IMR-90 (cell line): ENCODE data around the gene PCBP3. TPM values are rescaled to one million over a fixed set of nuclear protein-coding genes. Genes with fewer than 3 reads are reported as not detected.

Experiments used
- ATAC-seq: fragments of 200-7000 bp; cut with Tn5 transposase; 2 replicates; pipeline ENCODE4 v1.9.1; 2020; ENCODE audit warnings: low read depth, mild to moderate bottlenecking, moderate library complexity
- BruUV-seq: library from RNA; stranded (reverse); fragments of 400-500 nt; replicated peaks from 2 replicates; lab custom pipeline; 2021; lab: Mats Ljungman, UMichigan
- CTCF ChIA-PET: fragments of 300-600 bp; formaldehyde crosslinking; extraction: SDS; loops from one replicate; lab custom pipeline; 2021; ENCODE audit warnings: antibody characterized with exemption; lab: Yijun Ruan, JAX
- POLR2A ChIA-PET: fragments of 300-600 bp; sonication (Branson Sonifier 250); formaldehyde crosslinking; loops from one replicate; lab custom pipeline; 2022; ENCODE audit warnings: antibody characterized with exemption; ENCODE audit not compliant: unreplicated experiment; lab: Charles Lee
- DNase-seq: peaks from one replicate; pipeline ENCODE4 v3.0.0; 2013
- H2AFZ ChIP-seq: replicated peaks from 2 replicates; pipeline ENCODE3; 2013; ENCODE audit warnings: low read length, mild to moderate bottlenecking; ENCODE audit not compliant: poor library complexity
- H2AK5ac ChIP-seq: 2 replicates; pipeline ENCODE4 v1.6.1; 2013; ENCODE audit warnings: low read depth, low read length, inconsistent platforms
- H2AK9ac ChIP-seq: replicated peaks from 2 replicates; pipeline ENCODE3; 2013; ENCODE audit warnings: mild to moderate bottlenecking, low read depth, low read length, moderate library complexity; ENCODE audit not compliant: poor library complexity
- H2BK120ac ChIP-seq: 2 replicates; pipeline ENCODE4 v1.6.1; 2013; ENCODE audit warnings: low read depth, low read length, inconsistent platforms
- H2BK15ac ChIP-seq: 3 replicates; pipeline ENCODE4 v1.6.1; 2013; ENCODE audit warnings: low read depth, low read length, inconsistent platforms
- H2BK20ac ChIP-seq: 2 replicates; pipeline ENCODE4 v1.6.1; 2013; ENCODE audit warnings: low read depth, mild to moderate bottlenecking, inconsistent platforms, low read length, moderate library complexity
- H2BK5ac ChIP-seq: 2 replicates; pipeline ENCODE4 v1.6.1; 2013; ENCODE audit warnings: mild to moderate bottlenecking, low read depth, low read length, inconsistent platforms; ENCODE audit not compliant: poor library complexity, severe bottlenecking
- H3K14ac ChIP-seq: replicated peaks from 2 replicates; pipeline ENCODE4 v1.6.1; 2013; ENCODE audit warnings: low read depth, low read length, inconsistent platforms
- H3K18ac ChIP-seq: 2 replicates; pipeline ENCODE4 v1.6.1; 2013; ENCODE audit warnings: low read depth, low read length, control low read depth
- H3K23ac ChIP-seq: 2 replicates; pipeline ENCODE4 v1.6.1; 2013; ENCODE audit warnings: low read depth, low read length, inconsistent platforms
- H3K27ac ChIP-seq: 2 replicates; pipeline ENCODE4 v1.5.1; 2013; ENCODE audit warnings: mild to moderate bottlenecking, control low read depth, low read length; ENCODE audit not compliant: insufficient read depth
- H3K27me3 ChIP-seq: 2 replicates; pipeline ENCODE4 v1.6.1; 2013; ENCODE audit warnings: low read length; ENCODE audit not compliant: control insufficient read depth, insufficient read depth
- H3K36me3 ChIP-seq: 2 replicates; pipeline ENCODE4 v1.6.1; 2013; ENCODE audit warnings: low read length, mixed read lengths; ENCODE audit not compliant: control insufficient read depth, insufficient read depth
- H3K4ac ChIP-seq: 2 replicates; pipeline ENCODE4 v1.6.1; 2013; ENCODE audit warnings: low read depth, low read length, inconsistent platforms
- H3K4me1 ChIP-seq: 2 replicates; pipeline ENCODE4 v1.6.1; 2013; ENCODE audit warnings: low read length, mixed read lengths; ENCODE audit not compliant: control insufficient read depth, insufficient read depth
- H3K4me2 ChIP-seq: 2 replicates; pipeline ENCODE4 v1.6.1; 2013; ENCODE audit warnings: low read depth, mild to moderate bottlenecking, control low read depth, low read length, moderate library complexity
- H3K4me3 ChIP-seq: 2 replicates; pipeline ENCODE4 v1.5.1; 2013; ENCODE audit warnings: low read depth, mild to moderate bottlenecking, control low read depth, low read length, moderate library complexity; ENCODE audit not compliant: insufficient read depth
- H3K56ac ChIP-seq: 2 replicates; pipeline ENCODE4 v1.6.1; 2013; ENCODE audit warnings: low read length, inconsistent platforms; ENCODE audit not compliant: insufficient read depth; ENCODE audit errors: extremely low read depth
- H3K79me1 ChIP-seq, 2 experiments: 2 replicates each; pipeline ENCODE4 v1.6.1; 2013; ENCODE audit warnings: low read length in 2 of 2, inconsistent platforms in 1 of 2, low read depth in 1 of 2
- H3K9ac ChIP-seq: 2 replicates; pipeline ENCODE4 v1.6.1; 2013; ENCODE audit warnings: low read depth, low read length, control low read depth
- H3K9me1 ChIP-seq: 2 replicates; pipeline ENCODE4 v1.6.1; 2013; ENCODE audit warnings: low read length, inconsistent platforms; ENCODE audit not compliant: insufficient read depth
- H3K9me3 ChIP-seq: 2 replicates; pipeline ENCODE4 v1.6.1; 2013; ENCODE audit warnings: low read length; ENCODE audit not compliant: control insufficient read depth, insufficient read depth
- H4K20me1 ChIP-seq: 2 replicates; pipeline ENCODE4 v1.6.1; 2013; ENCODE audit warnings: low read length, inconsistent platforms; ENCODE audit not compliant: insufficient read depth
- H4K5ac ChIP-seq: 2 replicates; pipeline ENCODE4 v1.6.1; 2013; ENCODE audit warnings: mild to moderate bottlenecking, low read depth, low read length, control low read depth
- H4K8ac ChIP-seq, 2 experiments: 2 replicates each; pipeline ENCODE4 v1.6.1; 2013; ENCODE audit warnings: low read depth in 2 of 2, low read length in 2 of 2, control low read depth in 1 of 2, inconsistent platforms in 1 of 2
- H4K91ac ChIP-seq: 2 replicates; pipeline ENCODE4 v1.6.1; 2013; ENCODE audit warnings: low read depth, low read length, inconsistent platforms; ENCODE audit not compliant: insufficient read depth
- CEBPB ChIP-seq: IDR thresholded peaks from 2 replicates; pipeline ENCODE4 v1.6.1; 2012; ENCODE audit warnings: low read depth, low read length, improper control_type of control experiment
- MAFK ChIP-seq: IDR thresholded peaks from 2 replicates; pipeline ENCODE4 v1.6.1; 2012; ENCODE audit warnings: low read depth, low read length, improper control_type of control experiment
- NFE2L2 ChIP-seq: fragments of 150-350 bp; IDR thresholded peaks from 2 replicates; pipeline ENCODE4 v1.6.1; 2016; ENCODE audit warnings: low read depth, mild to moderate bottlenecking, low read length
- RCOR1 ChIP-seq: IDR thresholded peaks from 2 replicates; pipeline ENCODE4 v1.6.1; 2012; ENCODE audit warnings: mild to moderate bottlenecking, low read length, improper control_type of control experiment; ENCODE audit not compliant: insufficient replicate concordance
- RFX5 ChIP-seq: IDR thresholded peaks from 2 replicates; pipeline ENCODE4 v1.8.0; 2012; ENCODE audit warnings: low read depth, mild to moderate bottlenecking, low read length, moderate library complexity
- WGBS, 2 experiments: methylation state at CpG; one replicate each; pipeline versions ENCODE4 v1.1.5 to v1.1.7; 2013; ENCODE audit warnings: missing lambda C conversion rate in 2 of 2; ENCODE audit not compliant: insufficient read length in 1 of 2; ENCODE audit errors: extremely low coverage in 2 of 2; 5-methylcytosine and 5-hydroxymethylcytosine counted together
- dilution Hi-C: fragments of 300-500 bp; cut with HindIII; formaldehyde crosslinking; loops from one replicate; pipeline ENCODE4 v1.14.3; 2018; ENCODE audit warnings: low sequenced_read_pairs; ENCODE audit not compliant: unreplicated experiment
- in situ Hi-C: fragments of 300-500 bp; cut with MboI; formaldehyde crosslinking; loops from 3 replicates; pipeline ENCODE4 v1.14.3; 2019; ENCODE audit warnings: low sequenced_read_pairs, inconsistent platforms, mixed read lengths
- intact Hi-C: fragments of 100-400 bp; cut with micrococcal nuclease; formaldehyde crosslinking; loops from 2 replicates; pipeline ENCODE4 v1.10.0; 2022
- polyA plus RNA-seq, 3 experiments: library from polyadenylated mRNA; depleted of rRNA; stranded (reverse); fragments of >200 nt; gene quantifications; 2 replicates each; pipeline ENCODE4 v1.2.3, GENCODE V29; 2012; ENCODE audit warnings: low replicate concordance in 1 of 3
- total RNA-seq: library from RNA; depleted of rRNA; stranded (reverse); fragments of >200 nt; gene quantifications from 2 replicates; pipeline ENCODE4 v1.2.3, GENCODE V29; 2012

The PCBP3 gene
- total and polyA plus RNA-seq, 2 of the 4 experiments (the other 2 are of a cell fraction), result 2.9 to 3.9 TPM

DNA sequence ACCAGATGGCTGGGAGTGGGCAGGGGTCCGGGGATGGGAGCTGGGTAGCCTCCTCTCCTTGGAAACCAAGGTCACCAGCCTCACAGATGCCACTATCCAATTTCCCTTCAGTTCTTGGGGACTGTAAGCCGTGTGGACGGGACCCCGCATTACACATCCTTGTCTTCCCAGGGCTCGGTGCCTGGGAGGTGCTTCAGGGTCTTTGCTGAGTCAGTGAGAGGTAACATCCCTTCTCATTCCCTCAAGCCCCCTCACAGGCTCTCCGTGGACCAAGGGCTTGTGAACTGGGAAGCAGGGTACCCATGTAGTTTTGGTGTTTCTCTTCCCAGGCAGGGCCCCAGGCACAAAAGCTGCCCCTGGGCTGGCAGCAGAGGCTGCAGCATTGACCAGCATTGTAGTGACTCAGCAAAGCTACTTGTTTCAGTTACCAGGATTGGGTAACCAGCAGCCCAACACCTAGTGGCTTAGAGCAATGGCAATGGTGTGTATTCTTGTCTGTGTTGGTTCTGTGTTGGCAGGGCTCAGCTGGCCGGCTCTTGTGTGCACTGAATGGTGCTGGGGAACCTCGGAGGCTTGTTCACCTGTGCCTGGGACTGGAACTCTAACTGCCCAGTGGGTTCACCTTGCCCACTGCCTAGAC, 24.6 kb upstream of the PCBP3 start:
- peaks cover 5% of the 10 kb centered on the region; the same call in 1 of the 2 replicates for H4K20me1 ChIP-seq
- POLR2A ChIA-PET, result no interaction called here
- no peak overlapping the region for H2BK120ac ChIP-seq
- H2BK5ac ChIP-seq, result no peak overlapping the region
- H3K4me3 ChIP-seq, result no peak overlapping the region
- TF ChIP-seq RCOR1 (no peak), NFE2L2 (peak; percentile 61; the same call in 1 of the 2 replicates), MAFK (no peak), CEBPB (peak; percentile 21; the same call in 1 of the 2 replicates), RFX5 (no peak)
- no CpG with 5 or more reads among the region's 8 CpGs for WGBS, 2 experiments
- H3K4me2 ChIP-seq, result no peak overlapping the region
- ATAC-seq (no peak), DNase-seq (no peak)
- H2AK5ac ChIP-seq, result no peak overlapping the region
- H3K36me3 ChIP-seq, result no peaks in the 10 kb centered on the region
- H4K8ac ChIP-seq, result no peak overlapping the region
- no peak overlapping the region for H3K14ac ChIP-seq
- H4K91ac ChIP-seq, result no peak overlapping the region
- no peak overlapping the region for H2AK9ac ChIP-seq
- CTCF ChIA-PET, result no interaction called here
- peaks cover 14% of the 10 kb centered on the region for H3K9me3 ChIP-seq
- H2AFZ ChIP-seq, result no peak overlapping the region
- H3K9me1 ChIP-seq, result no peaks in the 10 kb centered on the region; the same call in 1 of the 2 replicates
- H3K18ac ChIP-seq, result no peak overlapping the region
- no peak overlapping the region for H4K5ac ChIP-seq
- no peak overlapping the region for H3K4ac ChIP-seq
- no peak overlapping the region for H3K23ac ChIP-seq
- H3K4me1 ChIP-seq, result peaks cover 6% of the 10 kb centered on the region; the same call in 1 of the 2 replicates
- peaks cover 45% of the 10 kb centered on the region for H3K27me3 ChIP-seq
- H3K9ac ChIP-seq, result no peak overlapping the region
- H3K27ac ChIP-seq, result no peak overlapping the region
- H2BK20ac ChIP-seq, result no peak overlapping the region
- BruUV-seq, result no TSS peak
- no peak overlapping the region; the same call in 2 of the 3 replicates for H2BK15ac ChIP-seq
- dilution Hi-C loops (no loop called here), in situ Hi-C loops (no loop called here), intact Hi-C loops (no loop called here)
- no peaks in the 10 kb centered on the region for H3K79me1 ChIP-seq
- no peak overlapping the region for H3K56ac ChIP-seq
